ENCODE measurements around the gene GOLPH3. TPM values are rescaled to one million over a fixed set of nuclear protein-coding genes. Genes with fewer than 3 reads are reported as not detected.
"Not testable (repeated sequence)": the region's sequence is repeated elsewhere in the genome, so short reads cannot be mapped to it uniquely, and the experiment has no call there.

Gene GOLPH3
- total RNA-seq, 1 donor from 2014 or later, result 99.0 TPM

- TF ChIP-seq, protein P1, sequence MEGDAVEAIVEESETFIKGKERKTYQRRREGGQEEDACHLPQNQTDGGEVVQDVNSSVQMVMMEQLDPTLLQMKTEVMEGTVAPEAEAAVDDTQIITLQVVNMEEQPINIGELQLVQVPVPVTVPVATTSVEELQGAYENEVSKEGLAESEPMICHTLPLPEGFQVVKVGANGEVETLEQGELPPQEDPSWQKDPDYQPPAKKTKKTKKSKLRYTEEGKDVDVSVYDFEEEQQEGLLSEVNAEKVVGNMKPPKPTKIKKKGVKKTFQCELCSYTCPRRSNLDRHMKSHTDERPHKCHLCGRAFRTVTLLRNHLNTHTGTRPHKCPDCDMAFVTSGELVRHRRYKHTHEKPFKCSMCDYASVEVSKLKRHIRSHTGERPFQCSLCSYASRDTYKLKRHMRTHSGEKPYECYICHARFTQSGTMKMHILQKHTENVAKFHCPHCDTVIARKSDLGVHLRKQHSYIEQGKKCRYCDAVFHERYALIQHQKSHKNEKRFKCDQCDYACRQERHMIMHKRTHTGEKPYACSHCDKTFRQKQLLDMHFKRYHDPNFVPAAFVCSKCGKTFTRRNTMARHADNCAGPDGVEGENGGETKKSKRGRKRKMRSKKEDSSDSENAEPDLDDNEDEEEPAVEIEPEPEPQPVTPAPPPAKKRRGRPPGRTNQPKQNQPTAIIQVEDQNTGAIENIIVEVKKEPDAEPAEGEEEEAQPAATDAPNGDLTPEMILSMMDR (IDR thresholded peaks at IDR 0.05), result no peak
- intact Hi-C loops (cut with DNase I), result no loop called here
- Histone ChIP-seq H3K4me1 (peaks cover 25% of the 10 kb centered on the region), H3K9me3 (no peaks in the 10 kb centered on the region), H3K27me3 (ENCODE audit: low read depth) (no peaks in the 10 kb centered on the region), H3K4me3 (no peak overlapping the region), H3K27ac (no peak overlapping the region), H3K36me3 (peaks cover 70% of the 10 kb centered on the region)
- ATAC-seq, result peak in 1 of 2 donors; percentile 60
- no peak for DNase-seq
These were observed 50.0 kb downstream of the GOLPH3 start for GRCh38 chr5:32123889-32124676.

DNA sequence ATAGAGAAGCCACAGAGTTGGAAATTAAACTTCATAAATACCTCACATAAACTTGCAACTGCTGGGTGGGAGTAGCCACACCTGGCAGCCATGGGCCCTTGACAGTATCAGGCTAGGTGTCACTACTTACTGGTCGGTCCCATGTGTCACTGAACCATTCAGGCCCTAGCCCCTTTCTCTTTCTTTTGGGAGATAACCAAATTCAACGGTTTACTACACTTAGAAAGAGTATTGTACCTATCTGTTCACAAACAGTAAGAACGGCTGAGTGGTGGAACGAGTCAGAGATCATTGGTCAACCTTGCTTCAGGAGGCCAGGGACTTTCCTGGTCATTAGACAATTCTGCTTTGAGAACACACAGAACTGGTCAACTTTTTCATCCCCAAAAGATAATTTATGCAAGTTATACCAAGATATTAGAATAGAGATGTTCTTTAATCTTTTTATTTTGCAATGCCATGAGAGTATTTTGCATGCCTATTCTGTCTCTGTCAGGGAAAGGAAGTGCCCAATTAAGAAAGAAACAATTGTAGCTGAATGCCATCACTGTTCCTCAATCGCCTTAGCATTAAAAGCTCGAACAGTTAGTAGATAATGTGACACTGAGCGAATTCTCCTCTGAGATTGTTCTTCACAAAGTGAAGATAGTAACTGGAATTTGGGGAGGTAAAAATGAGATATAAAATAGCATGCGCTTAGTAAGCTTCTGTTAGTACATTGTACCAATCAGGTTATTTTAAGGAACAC is 50.9 kb downstream of the GOLPH3 start:
- H3K9me3 ChIP-seq, result no peaks in the 10 kb centered on the region
- TF ChIP-seq, protein P1 (IDR thresholded peaks at IDR 0.05), result no peak
- intact Hi-C loops (cut with DNase I), result no loop called here
- no peak overlapping the region for H3K4me3 ChIP-seq
- H3K27ac ChIP-seq, result no peak overlapping the region
- DNase-seq, result no peak
- H3K4me1 ChIP-seq, result peaks cover 25% of the 10 kb centered on the region
- no peaks in the 10 kb centered on the region for H3K27me3 ChIP-seq (ENCODE audit: low read depth)
- peak in 1 of 2 donors; percentile 42 for ATAC-seq
- peaks cover 75% of the 10 kb centered on the region for H3K36me3 ChIP-seq

GRCh38 chr5:32118922-32119321 is 55.2 kb downstream of the GOLPH3 start:
- H3K4me3 ChIP-seq; intact Hi-C loops (cut with DNase I); H3K27me3 ChIP-seq (ENCODE audit: low read depth); ATAC-seq; H3K9me3 ChIP-seq; H3K4me1 ChIP-seq; H3K27ac ChIP-seq; DNase-seq: not testable (repeated sequence)
- peaks cover 66% of the 10 kb centered on the region for H3K36me3 ChIP-seq

DNA sequence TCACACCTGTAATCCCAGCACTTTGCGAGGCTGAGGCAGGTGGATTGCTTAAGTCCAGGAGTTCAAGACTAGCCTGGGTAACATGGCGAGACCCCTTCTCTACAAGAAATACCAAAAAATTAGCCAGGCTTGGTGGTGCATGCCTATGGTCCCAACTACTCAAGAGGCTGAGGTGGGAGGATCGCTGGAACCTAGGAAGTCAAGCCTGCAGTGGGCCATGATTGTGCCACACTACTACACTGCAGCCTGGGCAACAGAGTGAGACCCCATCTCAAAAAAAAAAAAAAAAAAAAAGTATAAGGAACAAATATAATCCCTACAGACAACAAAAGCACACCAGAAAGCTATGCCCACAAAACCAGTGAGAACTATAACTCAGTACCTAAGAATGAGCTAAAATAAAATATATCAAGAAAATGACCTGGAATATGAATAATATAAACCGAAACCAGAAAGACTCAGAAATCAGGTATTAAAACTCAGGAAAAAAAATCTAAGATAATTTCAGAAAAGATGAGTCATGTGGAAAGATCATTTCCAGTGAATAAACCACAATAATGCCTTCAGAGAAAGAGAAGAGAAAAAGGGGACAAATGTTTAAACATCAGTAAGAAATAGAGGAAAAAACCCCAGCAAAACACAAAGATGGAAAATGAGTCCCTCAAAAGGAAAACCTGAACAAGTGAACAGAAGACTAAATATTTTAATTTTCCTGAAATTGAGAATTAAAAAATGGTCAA is 57.4 kb downstream of the GOLPH3 start:
- TF ChIP-seq, protein P1 (IDR thresholded peaks at IDR 0.05), result no peak
- DNase-seq, result no peak
- ATAC-seq, result no peak
- H3K36me3 ChIP-seq, result peaks cover 63% of the 10 kb centered on the region
- intact Hi-C loops (cut with DNase I), result no loop called here
- no peak overlapping the region for H3K4me3 ChIP-seq
- H3K9me3 ChIP-seq, result no peaks in the 10 kb centered on the region
- no peak overlapping the region for H3K27ac ChIP-seq
- no peaks in the 10 kb centered on the region for H3K4me1 ChIP-seq
- no peaks in the 10 kb centered on the region for H3K27me3 ChIP-seq (ENCODE audit: low read depth)

GRCh38 chr5:32115985-32116384 is 58.1 kb downstream of the GOLPH3 start:
- H3K36me3 ChIP-seq, result peaks cover 63% of the 10 kb centered on the region
- no peaks in the 10 kb centered on the region for H3K4me1 ChIP-seq
- no peak for ATAC-seq
- TF ChIP-seq, protein P1 (IDR thresholded peaks at IDR 0.05), result no peak
- no peak overlapping the region for H3K27ac ChIP-seq
- no peaks in the 10 kb centered on the region for H3K9me3 ChIP-seq
- H3K4me3 ChIP-seq, result no peak overlapping the region
- intact Hi-C loops (cut with DNase I), result no loop called here
- no peaks in the 10 kb centered on the region for H3K27me3 ChIP-seq (ENCODE audit: low read depth)
- DNase-seq, result no peak
